SU-DHL-6 (cell line): ENCODE data around the gene SYNCRIP.
"Not testable (repeated sequence)": the region's sequence is repeated elsewhere in the genome, so short reads cannot be mapped to it uniquely, and the experiment has no call there.

Experiments used
- H2AFZ ChIP-seq: fragments of 200-600 bp; sonication (generic); 2 replicates; pipeline ENCODE4 v1.6.1; 2014; ENCODE audit warnings: low read depth, mild to moderate bottlenecking, moderate library complexity, mixed read lengths, antibody characterized with exemption, low read length; ENCODE audit not compliant: severe bottlenecking
- H3F3A ChIP-seq: fragments of 200-600 bp; shearing (Covaris generic); 2 replicates; pipeline ENCODE4 v1.6.0; 2016; ENCODE audit warnings: antibody characterized with exemption, mild to moderate bottlenecking; ENCODE audit not compliant: insufficient read depth
- H3K27ac ChIP-seq: fragments of 200-600 bp; sonication (generic); 2 replicates; pipeline ENCODE4 v1.5.1; 2016; ENCODE audit warnings: low read depth, mild to moderate bottlenecking, low read length, moderate library complexity, mixed read lengths
- H3K27me3 ChIP-seq: fragments of 200-600 bp; sonication (generic), shearing (Covaris generic); 2 replicates; pipeline ENCODE4 v1.6.0; 2014; ENCODE audit warnings: mild to moderate bottlenecking, low read length
- H3K36me3 ChIP-seq: fragments of 200-600 bp; sonication (generic); 2 replicates; pipeline ENCODE4 v1.6.1; 2014; ENCODE audit warnings: mild to moderate bottlenecking, low read length, mixed read lengths
- H3K4me2 ChIP-seq: fragments of 300-600, 200-600 bp; shearing (Covaris generic), sonication (generic); 2 replicates; pipeline ENCODE4 v1.6.0; 2014; ENCODE audit warnings: low read length, low read depth, mild to moderate bottlenecking; ENCODE audit not compliant: poor library complexity, severe bottlenecking
- H3K4me3 ChIP-seq: fragments of 200-600 bp; sonication (generic); 2 replicates; pipeline ENCODE4 v1.5.1; 2014; ENCODE audit warnings: antibody characterized with exemption, low read length, mild to moderate bottlenecking, mixed read lengths; ENCODE audit not compliant: insufficient read depth, poor library complexity, severe bottlenecking
- H3K79me2 ChIP-seq: fragments of 200-600 bp; sonication (generic); 2 replicates; pipeline ENCODE4 v1.6.1; 2014; ENCODE audit warnings: mild to moderate bottlenecking, low read length, moderate library complexity; ENCODE audit not compliant: insufficient read depth
- H3K9ac ChIP-seq: fragments of 200-600 bp; sonication (generic); 2 replicates; pipeline ENCODE4 v1.7.0; 2014; ENCODE audit warnings: mild to moderate bottlenecking, low read length
- H3K9me2 ChIP-seq: fragments of 200-600 bp; sonication (generic); replicated peaks from 2 replicates; pipeline ENCODE4 v1.6.1; 2014; ENCODE audit warnings: low read length; ENCODE audit not compliant: insufficient read depth
- H3K9me3 ChIP-seq: fragments of 200-600 bp; sonication (generic); 2 replicates; pipeline ENCODE4 v1.6.1; 2014; ENCODE audit warnings: low read length, mixed read lengths; ENCODE audit not compliant: insufficient read depth
- H4K20me1 ChIP-seq: fragments of 200-600 bp; sonication (generic); 2 replicates; pipeline ENCODE4 v1.6.1; 2014; ENCODE audit warnings: low read depth, mild to moderate bottlenecking, antibody characterized with exemption, low read length, moderate library complexity, mixed read lengths
- EZH2phosphoT487 ChIP-seq: fragments of 200-600 bp; sonication (generic), shearing (Covaris generic); conservative IDR thresholded peaks from 2 replicates; pipeline ENCODE4 v1.6.1; 2018; ENCODE audit warnings: mild to moderate bottlenecking, antibody characterized with exemption, low read length, moderate library complexity, mixed read lengths
- TF ChIP-seq, protein P1 (sequence below): fragments of 200-600 bp; sonication (generic); IDR thresholded peaks from one replicate; pipeline ENCODE4 v1.5.1; 2017; ENCODE audit warnings: antibody characterized with exemption, mild to moderate bottlenecking, low read length, moderate library complexity; ENCODE audit not compliant: insufficient read depth, poor library complexity, severe bottlenecking

Gene SYNCRIP

DNA sequence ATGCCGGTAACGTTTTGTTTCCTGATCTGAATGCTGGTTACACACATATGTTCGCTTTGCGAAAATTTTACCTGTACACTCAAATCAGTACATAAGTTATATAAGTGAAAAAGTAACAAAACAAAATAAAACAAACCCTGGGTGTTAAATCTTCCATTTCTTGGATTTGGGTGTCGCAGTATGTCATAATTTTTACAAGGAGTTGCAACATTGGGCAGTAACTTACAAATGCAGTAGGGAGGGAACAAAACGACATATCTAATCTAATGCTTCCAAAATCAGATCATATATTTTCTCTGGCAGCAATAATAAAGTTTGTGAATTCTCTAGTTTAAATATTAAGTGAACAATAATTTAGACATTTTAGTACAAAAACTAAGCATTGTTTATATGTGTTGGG is 74.3 kb downstream of the SYNCRIP start:
- H3K4me3 ChIP-seq: no peak overlapping the region
- TF ChIP-seq, protein P1, sequence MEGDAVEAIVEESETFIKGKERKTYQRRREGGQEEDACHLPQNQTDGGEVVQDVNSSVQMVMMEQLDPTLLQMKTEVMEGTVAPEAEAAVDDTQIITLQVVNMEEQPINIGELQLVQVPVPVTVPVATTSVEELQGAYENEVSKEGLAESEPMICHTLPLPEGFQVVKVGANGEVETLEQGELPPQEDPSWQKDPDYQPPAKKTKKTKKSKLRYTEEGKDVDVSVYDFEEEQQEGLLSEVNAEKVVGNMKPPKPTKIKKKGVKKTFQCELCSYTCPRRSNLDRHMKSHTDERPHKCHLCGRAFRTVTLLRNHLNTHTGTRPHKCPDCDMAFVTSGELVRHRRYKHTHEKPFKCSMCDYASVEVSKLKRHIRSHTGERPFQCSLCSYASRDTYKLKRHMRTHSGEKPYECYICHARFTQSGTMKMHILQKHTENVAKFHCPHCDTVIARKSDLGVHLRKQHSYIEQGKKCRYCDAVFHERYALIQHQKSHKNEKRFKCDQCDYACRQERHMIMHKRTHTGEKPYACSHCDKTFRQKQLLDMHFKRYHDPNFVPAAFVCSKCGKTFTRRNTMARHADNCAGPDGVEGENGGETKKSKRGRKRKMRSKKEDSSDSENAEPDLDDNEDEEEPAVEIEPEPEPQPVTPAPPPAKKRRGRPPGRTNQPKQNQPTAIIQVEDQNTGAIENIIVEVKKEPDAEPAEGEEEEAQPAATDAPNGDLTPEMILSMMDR: no peak
- TF ChIP-seq EZH2phosphoT487: no peak
- H3K27ac ChIP-seq: no peak overlapping the region
- peaks cover 27% of the 10 kb centered on the region for H3K36me3 ChIP-seq
- H3K79me2 ChIP-seq: peaks cover 5% of the 10 kb centered on the region; the same call in 1 of the 2 replicates
- H3F3A ChIP-seq: no peaks in the 10 kb centered on the region; the same call in 1 of the 2 replicates
- H2AFZ ChIP-seq: no peak overlapping the region
- H3K9me2 ChIP-seq: no peaks in the 10 kb centered on the region
- no peak overlapping the region for H3K4me2 ChIP-seq
- no peaks in the 10 kb centered on the region for H3K27me3 ChIP-seq
- no peak overlapping the region for H3K9ac ChIP-seq
- H4K20me1 ChIP-seq: no peaks in the 10 kb centered on the region
- H3K9me3 ChIP-seq: no peaks in the 10 kb centered on the region

- Histone ChIP-seq H3K27me3 (no peaks in the 10 kb centered on the region), H3K79me2 (no peaks in the 10 kb centered on the region), H2AFZ (no peak overlapping the region), H3K9ac (no peak overlapping the region), H3K27ac (no peak overlapping the region), H3K4me2 (no peak overlapping the region), H3K4me3 (no peak overlapping the region), H3K36me3 (peaks cover 16% of the 10 kb centered on the region), H3K9me3 (no peaks in the 10 kb centered on the region), H3F3A (no peaks in the 10 kb centered on the region; the same call in 1 of the 2 replicates), H4K20me1 (no peaks in the 10 kb centered on the region), H3K9me2 (no peaks in the 10 kb centered on the region)
- TF ChIP-seq, protein P1: no peak
- no peak for TF ChIP-seq EZH2phosphoT487
Observed at GRCh38 chr6:85565736-85566135, 77.0 kb downstream of the SYNCRIP start.

DNA sequence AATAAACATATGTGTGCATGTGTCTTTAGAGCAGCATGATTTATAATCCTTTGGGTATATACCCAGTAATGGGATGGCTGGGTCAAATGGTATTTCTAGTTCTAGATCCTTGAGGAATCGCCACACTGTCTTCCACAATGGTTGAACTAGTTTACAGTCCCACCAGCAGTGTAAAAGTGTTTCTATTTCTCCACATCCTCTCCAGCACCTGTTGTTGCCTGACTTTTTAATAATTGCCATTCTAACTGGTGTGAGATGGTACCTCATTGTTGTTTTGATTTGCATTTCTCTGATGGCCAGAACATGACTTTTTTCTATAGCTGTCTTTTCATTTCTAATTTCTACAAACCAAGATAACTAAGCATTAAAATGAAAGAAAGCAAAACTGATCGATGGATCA is 78.5 kb downstream of the SYNCRIP start:
- H3K36me3 ChIP-seq: peaks cover 19% of the 10 kb centered on the region
- not testable (repeated sequence) for H3F3A ChIP-seq, H3K9ac ChIP-seq, H3K27ac ChIP-seq, H3K4me2 ChIP-seq, H3K27me3 ChIP-seq, H2AFZ ChIP-seq, H3K9me2 ChIP-seq, H3K79me2 ChIP-seq, H3K4me3 ChIP-seq, H4K20me1 ChIP-seq, H3K9me3 ChIP-seq
